ENCODE data around the gene CMC4.

Gene CMC4, protein sequence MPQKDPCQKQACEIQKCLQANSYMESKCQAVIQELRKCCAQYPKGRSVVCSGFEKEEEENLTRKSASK

DNA sequence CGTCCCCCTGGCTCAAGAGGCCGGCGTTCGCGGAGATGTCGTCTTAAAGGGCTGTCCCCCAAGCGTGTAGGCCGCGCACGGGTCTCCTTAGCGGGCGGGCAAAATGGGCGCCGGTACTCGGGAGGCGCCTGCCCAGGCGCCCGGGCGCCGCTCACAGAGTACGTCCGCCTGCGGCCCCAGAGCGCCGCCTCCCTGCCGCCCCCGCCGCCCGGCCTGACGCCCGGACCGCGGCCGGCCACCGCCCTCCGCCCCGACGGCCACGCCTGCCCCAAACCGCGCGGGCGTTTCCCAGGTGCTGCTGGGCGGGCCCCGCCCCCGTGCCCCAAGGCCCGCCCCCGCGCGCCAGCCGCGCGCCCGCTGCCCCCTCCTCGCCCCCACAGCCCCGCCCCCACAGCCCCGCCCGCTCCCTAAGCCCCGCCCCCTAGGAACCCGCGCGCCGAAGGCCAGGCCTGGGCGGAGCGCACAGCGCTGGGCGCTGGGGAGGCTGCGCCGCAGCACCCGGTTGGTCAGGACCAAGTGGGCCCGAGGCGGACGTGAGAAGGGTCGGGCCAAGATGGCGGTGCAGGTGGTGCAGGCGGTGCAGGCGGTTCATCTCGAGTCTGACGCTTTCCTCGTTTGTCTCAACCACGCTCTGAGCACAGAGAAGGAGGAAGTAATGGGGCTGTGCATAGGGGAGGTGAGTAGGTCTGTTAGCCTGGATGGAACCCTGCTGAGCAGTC is at the start of gene CMC4, which contains the start of the genes BRCC3 and MTCP1:
Gene CMC4 (minus strand): TSS at position 162 of the 719 bp plus-strand sequence. CDS start 7,113 bp downstream, outside the sequence.
Gene BRCC3 (plus strand): TSS at position 534 of the 719 bp plus-strand sequence. CDS start 20 bp downstream, at position 554.
Gene MTCP1 (minus strand): TSS at position 162 of the 719 bp plus-strand sequence. CDS start 5,126 bp downstream, outside the sequence.
- peak; percentile 43 to 68 for DNase-seq (ENCODE audit: low read depth in 1 of 2, low spot score in 1 of 2)

DNA sequence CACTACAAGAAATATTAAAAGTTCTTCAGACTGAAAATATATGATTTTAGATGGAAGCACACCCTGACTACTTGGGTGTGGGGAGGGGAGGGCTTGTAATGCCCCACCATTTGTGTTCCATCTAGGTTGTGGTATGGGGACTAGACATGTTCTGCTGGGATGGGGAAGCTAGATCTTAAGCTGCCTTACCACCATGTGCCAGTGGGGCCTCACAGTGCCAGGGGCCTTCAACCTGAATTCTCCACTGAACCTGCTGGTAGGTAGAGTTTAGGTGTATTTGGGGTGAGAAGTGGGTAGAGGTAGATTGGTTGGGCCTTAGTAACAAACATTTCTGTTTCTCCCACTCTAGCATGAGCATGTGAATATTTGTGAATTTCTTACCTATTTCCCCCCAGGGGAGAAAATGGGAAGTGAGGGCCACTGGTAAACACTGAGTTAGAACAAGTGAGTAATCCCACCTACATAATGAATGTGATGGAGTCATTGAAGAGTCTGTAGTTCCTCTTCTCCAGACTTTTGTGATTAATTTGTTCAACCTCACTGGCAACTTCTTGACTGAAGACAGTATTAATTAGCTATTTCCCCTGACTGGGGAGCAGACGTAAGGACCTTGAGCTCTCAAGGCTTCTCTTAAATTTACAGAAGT is 44.4 kb upstream of the CMC4 start:
- DNase-seq (ENCODE audit: low read depth in 1 of 2, low spot score in 1 of 2) = no peak

DNA sequence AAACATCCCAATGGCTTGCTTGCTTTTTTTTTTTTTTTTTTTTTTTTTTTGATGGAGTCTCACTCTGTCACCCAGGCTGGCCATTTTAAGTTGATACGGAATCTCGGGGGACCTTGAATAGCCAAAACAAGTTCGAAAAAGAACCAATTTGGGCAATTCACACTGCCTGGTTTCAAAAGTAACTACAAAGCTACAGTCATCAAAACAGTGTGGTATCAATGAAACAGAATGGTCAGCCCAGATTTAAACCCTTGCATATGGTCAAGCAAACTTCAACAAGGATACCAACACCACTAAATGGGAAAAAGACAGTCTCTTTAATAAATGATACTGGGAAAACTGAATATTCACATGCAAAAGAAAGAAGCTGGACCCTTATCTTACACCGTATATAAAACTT is 42.2 kb upstream of the CMC4 start:
- DNase-seq (ENCODE audit: low read depth in 1 of 2, low spot score in 1 of 2) = no peak

DNA sequence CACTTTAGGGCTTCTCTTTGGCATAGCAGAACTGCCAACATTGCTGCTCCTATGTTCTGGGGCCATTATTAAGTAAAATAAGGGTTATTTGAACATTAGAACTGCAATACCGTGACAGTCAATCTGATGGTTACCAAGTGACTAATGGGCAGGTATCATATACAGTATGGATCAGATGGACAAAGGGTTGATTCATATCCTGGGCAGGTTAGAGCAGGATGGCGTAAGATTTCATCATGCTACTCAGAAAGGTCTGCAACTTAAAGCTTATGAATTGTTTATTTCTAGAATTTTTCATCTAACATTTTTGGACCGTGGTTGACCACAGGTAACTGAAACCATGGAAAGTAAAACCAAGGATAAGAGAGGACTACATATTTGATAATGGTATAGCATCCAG is 41.2 kb upstream of the CMC4 start:
- no peak for DNase-seq (ENCODE audit: low read depth in 1 of 2, low spot score in 1 of 2)

DNA sequence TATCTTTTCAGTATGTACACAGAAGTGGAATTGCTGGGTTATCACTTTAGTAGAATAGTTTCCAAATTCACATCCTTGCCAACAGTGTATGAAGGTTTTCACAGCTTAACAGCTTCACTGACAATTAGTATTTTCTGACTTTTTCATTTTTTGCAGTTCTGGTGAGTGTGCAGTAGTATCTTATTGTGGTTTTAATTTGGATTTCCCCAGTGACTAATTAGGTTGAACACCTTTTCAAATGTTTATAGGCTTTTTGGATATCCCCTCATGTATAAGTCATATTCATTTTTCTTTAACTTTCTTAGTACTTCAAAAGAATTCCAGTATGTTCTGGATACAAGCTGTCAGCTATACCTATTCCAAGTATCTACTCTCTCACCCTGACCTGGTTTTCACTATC is 37.5 kb upstream of the CMC4 start:
- no peak for DNase-seq (ENCODE audit: low read depth in 1 of 2, low spot score in 1 of 2)

DNA sequence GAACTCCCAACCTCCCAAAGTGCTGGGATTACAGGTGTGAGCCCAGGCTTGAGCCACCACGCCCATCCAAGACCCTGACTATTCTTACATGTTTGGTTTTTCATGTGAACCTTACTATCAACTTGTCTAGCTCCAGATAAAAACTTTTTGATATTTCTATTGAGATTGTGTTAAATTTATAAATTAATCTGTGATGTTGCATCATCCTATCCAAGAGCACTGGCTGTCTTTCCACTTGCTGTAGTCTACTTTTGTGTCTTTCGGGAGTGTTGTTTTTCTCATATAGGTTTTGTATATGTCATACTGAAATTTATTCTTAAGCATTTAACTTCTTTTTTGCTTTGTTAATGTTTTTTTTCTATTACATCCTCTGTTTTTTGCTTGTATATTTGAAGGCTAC is 35.0 kb upstream of the CMC4 start:
- DNase-seq (ENCODE audit: low read depth in 1 of 2, low spot score in 1 of 2) = no peak

DNA sequence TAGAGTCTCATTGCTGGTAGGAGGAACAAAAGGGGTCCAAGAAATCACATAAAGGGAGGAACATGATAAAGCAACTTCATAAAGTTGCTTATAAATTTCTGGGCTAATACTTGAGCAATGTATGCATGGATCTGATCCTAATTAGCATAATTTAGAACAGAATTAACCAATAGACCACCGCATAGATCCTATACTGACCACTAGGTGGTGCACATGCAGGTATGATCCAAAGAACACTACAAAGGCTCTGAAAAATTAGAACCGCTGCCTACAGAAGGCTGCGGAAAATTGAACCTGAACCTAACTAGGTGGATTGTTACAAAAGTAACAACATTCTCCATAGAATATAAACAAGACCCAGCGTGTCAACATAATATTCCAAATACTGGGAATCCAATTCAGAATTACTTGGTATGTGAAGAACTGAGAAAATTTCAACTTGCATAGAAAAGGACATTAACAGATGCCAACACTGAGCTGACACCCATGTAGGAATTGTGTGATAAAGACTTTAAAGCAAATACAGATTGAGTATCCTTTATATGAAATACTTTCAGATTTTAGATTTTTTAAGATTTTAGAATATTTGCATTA is 23.6 kb upstream of the CMC4 start:
- DNase-seq (ENCODE audit: low read depth in 1 of 2, low spot score in 1 of 2) = no peak

DNA sequence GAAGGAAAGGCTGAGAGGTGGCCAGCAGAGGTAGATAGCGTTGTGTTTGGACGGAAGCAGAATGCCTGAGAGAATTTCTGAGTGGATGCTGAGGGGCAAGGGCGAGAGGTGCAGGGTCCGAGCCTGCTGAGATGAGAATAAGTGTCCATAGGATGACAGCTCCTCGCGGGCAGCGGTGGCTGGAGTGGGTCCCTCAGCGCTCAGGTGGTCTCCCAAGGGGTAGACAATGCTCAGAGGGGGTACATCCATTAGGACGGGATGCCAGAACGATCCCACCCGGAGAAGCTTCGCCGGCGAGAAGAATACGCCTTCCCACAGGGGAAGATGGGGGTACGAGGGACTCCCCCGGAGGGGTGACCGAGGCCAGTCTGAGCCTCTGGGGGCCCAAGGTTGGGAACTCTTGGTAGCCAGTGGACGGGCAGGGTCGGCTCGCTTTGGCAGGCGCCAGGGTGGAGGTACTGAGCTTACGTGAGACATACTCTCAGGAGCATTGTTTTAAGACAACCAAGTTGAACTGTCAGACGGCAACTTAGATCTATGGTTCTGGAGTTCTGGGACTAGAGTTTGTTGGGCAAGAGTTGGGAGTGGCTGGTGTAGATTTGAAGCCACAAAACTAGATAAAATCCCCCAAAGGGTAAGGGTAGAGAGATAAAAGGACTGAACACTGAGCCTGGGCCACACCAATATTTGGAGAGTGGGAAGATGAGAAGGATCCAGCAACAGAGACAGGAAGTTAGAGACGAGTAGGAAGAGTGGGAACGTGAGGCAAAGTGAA is 16.2 kb upstream of the CMC4 start:
- no peak for DNase-seq (ENCODE audit: low read depth in 1 of 2, low spot score in 1 of 2)

DNA sequence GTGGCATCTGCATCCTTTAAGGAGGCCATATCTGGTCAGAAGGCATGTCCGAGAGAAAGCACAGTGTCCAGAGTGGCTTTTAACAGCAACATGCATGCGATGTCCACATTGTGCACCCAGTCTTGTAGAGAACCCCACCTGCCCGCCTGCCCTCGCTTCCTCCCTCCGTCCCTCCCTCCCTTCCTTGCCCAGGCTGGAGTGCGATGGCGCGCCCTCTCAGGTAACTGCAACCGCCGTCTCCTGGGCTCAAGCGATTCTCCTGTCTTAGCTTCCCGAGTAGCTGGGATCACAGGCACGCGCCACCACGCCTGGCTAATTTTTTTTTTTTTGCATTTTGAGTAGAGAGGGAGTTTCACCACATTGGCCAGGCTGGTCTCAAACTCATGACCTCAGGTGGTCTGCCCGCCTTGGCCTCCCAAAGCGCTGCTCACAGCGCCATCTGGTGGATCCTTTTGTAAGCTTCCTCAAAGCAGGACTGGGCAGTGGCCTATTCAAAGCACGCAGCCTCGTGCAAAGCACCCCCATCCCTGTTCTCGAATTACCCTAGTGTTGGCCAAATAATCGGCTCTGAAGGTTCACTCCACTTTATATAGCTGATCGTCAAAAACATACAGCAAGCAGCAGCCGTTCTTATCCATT is 15.4 kb upstream of the CMC4 start:
- peak in 1 of 2 donors; percentile 15 for DNase-seq (ENCODE audit: low read depth in 1 of 2, low spot score in 1 of 2)

DNA sequence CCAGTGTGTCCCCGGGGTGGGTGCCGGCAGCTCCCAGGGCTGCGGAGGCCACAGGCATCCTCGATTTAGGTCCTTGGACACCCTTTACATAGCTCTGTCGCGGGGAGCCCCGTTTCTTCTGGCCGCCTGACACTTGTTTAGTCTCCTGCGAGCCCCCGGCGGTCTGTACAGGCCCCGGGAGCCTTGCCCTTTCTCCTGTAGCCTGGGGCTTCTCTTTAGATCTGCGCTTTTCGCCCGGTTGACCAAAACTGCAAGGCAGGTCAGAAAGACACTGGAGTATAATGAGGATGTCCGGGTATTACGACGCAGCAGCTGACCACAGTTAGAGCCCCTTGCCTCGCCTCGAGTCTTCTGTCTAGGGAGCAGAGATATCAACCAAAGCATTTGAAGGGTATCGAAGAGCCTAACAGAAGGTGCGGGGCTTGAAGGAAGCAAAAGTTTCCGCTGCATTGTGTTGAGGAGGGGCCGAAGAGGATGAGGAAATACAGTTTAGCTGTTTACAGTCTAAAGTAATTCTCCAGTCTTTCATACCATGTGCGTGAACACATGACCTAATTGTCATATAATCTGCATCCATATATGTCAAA is 851 bp upstream of the CMC4 start:
- DNase-seq (ENCODE audit: low read depth in 1 of 2, low spot score in 1 of 2) = no peak

DNA sequence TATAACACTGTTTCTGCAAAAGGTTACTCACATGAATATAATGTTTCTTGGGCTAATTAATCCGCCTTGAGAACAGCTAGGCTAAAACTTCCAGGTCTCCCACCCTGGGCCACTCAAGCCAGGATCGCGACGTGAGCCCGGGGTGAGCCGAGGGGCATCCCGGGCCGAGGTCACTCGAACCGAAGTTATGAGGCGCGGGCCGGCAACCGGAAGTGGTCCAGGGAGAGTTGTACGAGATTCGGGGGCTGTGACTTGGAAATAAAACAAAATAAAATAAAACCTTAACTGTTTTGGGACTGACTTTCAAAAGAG is 317 bp downstream of the CMC4 start:
- DNase-seq (ENCODE audit: low read depth in 1 of 2, low spot score in 1 of 2) = no peak

DNA sequence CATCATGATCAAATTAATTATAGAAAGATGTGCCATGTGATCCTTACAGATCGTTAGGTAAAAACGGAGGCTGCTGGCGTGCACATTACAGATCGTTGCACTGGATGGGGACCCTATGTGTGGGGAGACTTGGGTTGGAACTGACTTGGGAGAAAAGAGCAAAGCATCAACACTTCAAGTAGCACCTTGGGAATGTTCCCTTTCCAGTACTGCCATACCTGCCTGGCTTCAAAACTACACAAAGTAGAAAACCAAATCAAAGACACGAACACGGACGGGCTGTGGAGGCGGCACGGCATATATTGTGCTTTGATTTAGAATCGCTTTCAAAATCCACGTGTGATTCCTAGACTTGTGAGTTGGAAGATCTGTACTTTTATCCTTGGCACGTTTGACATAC is 898 bp downstream of the CMC4 start:
- no peak for DNase-seq (ENCODE audit: low read depth in 1 of 2, low spot score in 1 of 2)

DNA sequence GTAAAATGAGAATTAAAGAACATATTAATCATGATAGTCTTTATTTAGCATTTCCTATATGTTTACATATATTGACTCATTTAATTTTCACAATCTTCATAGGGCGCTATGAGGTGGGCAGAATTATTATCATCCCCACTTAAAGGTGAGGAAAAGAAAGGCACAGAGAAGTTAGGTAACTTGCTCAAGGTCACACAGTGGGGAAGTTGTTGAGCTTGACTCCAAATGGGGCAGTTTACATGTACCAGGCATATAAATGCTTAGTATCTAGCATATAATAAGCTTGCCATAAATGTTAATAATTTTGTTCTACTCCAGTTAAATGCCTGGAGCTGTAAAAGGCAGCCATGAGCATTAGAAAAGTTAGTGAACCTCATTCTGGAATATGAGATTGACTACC is 1.5 kb downstream of the CMC4 start:
- DNase-seq (ENCODE audit: low read depth in 1 of 2, low spot score in 1 of 2) = no peak

DNA sequence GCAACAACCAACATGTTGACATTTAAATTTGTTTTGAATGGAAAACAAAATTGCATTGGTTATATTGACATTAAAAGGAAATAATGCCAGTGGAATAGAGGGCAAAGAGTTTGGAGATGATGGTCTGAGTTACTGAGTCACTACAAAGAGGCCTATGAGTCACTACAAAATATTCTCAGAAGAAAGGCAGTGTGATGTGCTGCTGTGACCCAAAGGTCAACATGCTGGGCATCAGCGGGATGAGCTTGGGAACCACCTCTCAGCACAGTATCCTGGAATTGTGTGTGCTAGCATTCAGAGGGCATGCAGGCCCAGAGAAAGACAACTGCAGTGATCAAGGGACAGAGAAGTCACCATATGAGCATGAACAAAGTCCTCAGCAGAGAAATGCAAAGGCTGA is 2.8 kb downstream of the CMC4 start:
- no peak for DNase-seq (ENCODE audit: low read depth in 1 of 2, low spot score in 1 of 2)

DNA sequence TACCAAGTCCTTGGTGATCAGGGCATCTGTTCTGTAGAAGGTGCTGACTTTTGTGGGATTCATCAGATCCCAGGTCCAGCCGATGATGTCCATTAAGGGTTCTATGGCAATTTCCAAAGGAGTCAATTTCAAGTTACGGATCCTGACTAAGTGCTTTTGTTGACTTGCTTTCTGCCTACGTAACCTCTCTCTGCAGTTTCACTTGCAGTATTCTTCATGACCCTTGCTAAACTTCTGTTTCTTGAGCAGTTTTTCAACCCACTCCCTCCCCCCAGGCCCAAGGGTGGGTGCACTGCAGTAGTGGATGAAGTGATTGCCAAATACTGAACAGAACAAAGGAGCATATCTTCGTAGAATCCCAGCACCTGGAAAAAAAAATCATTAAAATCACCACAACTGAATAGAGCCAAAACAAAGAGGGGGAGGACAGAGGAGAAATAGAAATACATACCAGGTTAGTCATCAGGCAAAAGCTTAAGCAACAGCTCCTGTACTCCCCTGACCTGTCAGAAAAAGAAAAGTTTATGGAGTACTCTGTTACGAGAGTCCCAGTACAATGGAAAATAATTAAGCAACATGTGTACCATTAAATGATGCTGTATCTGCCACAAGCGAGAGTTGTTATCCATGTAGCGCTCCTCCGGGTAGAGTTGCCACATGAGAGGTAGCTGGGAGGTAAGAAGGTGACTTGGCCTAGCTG is 5.8 kb downstream of the CMC4 start:
- no peak for DNase-seq (ENCODE audit: low read depth in 1 of 2, low spot score in 1 of 2)

DNA sequence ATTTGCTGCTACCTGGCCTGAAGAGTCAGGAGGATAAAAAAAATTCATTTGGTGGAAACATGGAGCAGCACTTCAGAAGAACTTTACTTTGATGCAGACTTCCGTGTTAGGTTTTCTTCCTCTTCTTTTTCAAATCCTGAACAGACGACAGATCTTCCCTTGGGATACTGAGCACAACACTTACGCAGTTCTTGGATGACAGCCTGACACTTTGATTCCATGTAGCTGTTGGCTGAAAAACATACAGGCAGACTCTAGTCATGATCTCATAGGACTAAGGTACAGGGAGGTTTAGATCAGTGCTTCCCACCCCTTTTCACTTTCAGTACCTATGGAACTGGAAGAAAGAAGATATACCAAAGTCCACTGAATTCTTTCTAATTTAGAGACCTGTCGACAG is 9.2 kb downstream of the CMC4 start:
- no peak for DNase-seq (ENCODE audit: low read depth in 1 of 2, low spot score in 1 of 2)

DNA sequence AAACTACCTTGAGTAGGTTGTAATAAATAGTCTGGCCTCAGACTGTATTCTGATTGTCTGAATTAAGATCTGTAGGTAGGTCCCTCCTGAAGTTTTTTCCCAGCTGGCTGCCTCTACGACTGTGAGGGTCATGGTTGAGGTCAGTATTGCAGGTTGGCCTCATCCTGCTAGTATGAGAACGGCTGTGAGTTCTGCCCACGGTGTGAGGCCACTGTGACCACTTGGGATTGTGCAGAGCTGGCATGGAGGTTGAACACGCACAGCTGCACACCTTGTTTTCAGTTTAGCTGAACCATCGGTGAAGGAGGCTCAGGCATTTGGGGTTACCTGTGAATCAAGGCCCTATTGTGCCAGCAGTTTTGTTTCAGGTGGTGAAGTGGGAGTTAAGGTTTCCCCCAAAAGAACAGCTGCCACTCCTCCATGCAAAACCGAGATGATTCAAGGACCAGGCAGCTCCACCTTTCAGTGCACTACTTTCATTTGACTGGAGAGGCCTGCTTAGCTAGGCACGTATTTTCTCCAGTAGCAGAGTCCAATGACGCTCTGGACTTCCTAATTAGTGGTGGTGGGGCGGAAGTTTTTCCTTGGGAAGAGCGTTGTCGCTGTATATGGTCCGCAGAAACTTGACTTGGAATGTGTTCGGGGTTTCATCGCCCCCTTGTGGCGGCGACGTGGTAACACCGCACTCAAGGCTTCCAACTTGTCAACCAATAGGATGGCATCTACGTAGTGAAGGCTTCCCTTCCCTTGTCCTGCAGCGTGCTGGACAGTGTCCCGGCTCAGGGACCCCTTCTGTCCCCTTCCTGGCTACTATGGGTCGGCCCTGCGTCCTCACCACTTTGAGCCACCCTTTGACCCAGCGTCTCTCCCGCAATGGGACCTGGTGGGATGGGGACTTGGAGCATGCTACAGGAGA is 13.8 kb downstream of the CMC4 start:
- peak in 1 of 2 donors; percentile 16 for DNase-seq (ENCODE audit: low read depth in 1 of 2, low spot score in 1 of 2)

DNA sequence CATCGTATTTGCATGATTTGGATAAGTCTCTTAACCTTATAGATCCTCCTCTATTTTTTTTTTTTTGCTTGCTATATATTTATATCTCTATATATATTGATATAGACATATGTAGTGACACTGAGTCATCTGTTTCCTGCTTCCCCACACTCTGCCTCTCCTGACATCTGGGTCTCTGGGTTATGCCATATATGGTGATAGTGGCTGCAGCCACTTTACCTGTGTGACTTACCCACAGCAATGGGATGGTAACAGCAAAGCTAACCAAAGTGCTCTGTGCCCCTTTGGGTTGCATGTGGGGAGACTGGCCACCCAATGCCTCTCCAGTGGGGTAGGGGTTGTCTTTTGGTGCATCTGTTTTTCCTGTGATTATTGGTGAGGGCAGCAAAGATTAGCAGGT is 14.5 kb downstream of the CMC4 start:
- DNase-seq (ENCODE audit: low read depth in 1 of 2, low spot score in 1 of 2) = no peak

DNA sequence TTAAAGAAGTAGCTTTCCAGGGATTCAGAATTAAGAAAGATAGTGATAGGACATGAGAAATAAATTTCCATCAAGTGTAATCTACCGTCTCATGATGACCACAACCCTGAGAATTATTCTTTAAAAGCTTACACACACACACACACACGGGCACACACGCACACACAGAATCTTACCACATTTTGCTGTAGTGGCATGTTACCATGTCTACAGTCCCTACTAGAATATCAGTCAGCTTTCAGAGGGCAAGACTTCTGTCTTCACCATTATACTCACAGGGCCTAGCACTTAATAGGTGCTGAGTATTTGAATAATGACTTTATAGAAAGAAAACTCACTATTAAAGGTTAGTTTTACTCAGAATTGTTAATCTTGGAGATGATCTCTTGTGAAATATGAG is 15.4 kb downstream of the CMC4 start:
- no peak for DNase-seq (ENCODE audit: low read depth in 1 of 2, low spot score in 1 of 2)

Data from activated T-helper 1 cell treated with anti-CD3 and anti-CD28 coated beads, Interleukin-2, amount 50 U/mL, for 16 hours (primary cell).